Panc1 (cell line): ENCODE data around the gene DRD4. TPM values are rescaled to one million over a fixed set of nuclear protein-coding genes. Genes with fewer than 3 reads are reported as not detected.
"Not testable (repeated sequence)": the region's sequence is repeated elsewhere in the genome, so short reads cannot be mapped to it uniquely, and the experiment has no call there.

Experiments used
- ATAC-seq: fragments of 200-7000 bp; cut with Tn5 transposase; 2 replicates; pipeline ENCODE4 v1.9.1; 2020; ENCODE audit warnings: mild to moderate bottlenecking, moderate library complexity
- BruUV-seq: library from RNA; stranded (reverse); fragments of 400-500 nt; replicated peaks from 2 replicates; lab custom pipeline; 2021; lab: Mats Ljungman, UMichigan
- CTCF ChIA-PET: fragments of 300-600 bp; sonication (Branson Sonifier 250); formaldehyde crosslinking; loops from one replicate; lab custom pipeline; 2022; ENCODE audit warnings: antibody characterized with exemption; lab: Charles Lee
- POLR2A ChIA-PET: fragments of 300-600 bp; sonication (Branson Sonifier 250); formaldehyde crosslinking; loops from one replicate; lab custom pipeline; 2022; ENCODE audit warnings: antibody characterized with exemption; lab: Charles Lee
- DNase-seq: peaks from one replicate; pipeline ENCODE4 v3.0.0-alpha.2; 2010; ENCODE audit warnings: low read depth, low spot score
- H3K27ac ChIP-seq: 2 replicates; pipeline ENCODE4 v1.5.1; 2011; ENCODE audit warnings: mild to moderate bottlenecking, low read length, inconsistent platforms
- H3K27me3 ChIP-seq: fragments of 200-500 bp; sonication (Bioruptor generic); 2 replicates; pipeline ENCODE4 v1.6.0; 2014; ENCODE audit warnings: low read length, inconsistent platforms; ENCODE audit not compliant: control insufficient read depth, insufficient read depth
- H3K36me3 ChIP-seq: fragments of 200-500 bp; sonication (Bioruptor generic); 2 replicates; pipeline ENCODE4 v1.5.1; 2014; ENCODE audit warnings: inconsistent platforms, mild to moderate bottlenecking, low read length, moderate library complexity; ENCODE audit not compliant: control insufficient read depth, insufficient read depth
- H3K4me1 ChIP-seq: 2 replicates; pipeline ENCODE4 v1.5.1; 2011; ENCODE audit warnings: inconsistent platforms, mild to moderate bottlenecking, low read length, moderate library complexity; ENCODE audit not compliant: control insufficient read depth, insufficient read depth
- H3K4me3 ChIP-seq, 2 experiments: 2 replicates each; pipeline ENCODE4 v1.5.1; 2011 to 2012; ENCODE audit warnings: low read depth in 2 of 2, low read length in 2 of 2, mild to moderate bottlenecking in 2 of 2, inconsistent platforms in 1 of 2, moderate library complexity in 1 of 2
- H3K9me3 ChIP-seq: fragments of 200-500 bp; sonication (Bioruptor generic); 2 replicates; pipeline ENCODE4 v1.5.1; 2014; ENCODE audit warnings: low read depth, mild to moderate bottlenecking, inconsistent platforms, low read length, moderate library complexity; ENCODE audit not compliant: control insufficient read depth, insufficient read depth
- CTCF ChIP-seq: fragments of 450-650 bp; IDR thresholded peaks from 2 replicates; pipeline ENCODE4 v1.5.1; 2017; ENCODE audit warnings: mild to moderate bottlenecking
- POLR2AphosphoS5 ChIP-seq: IDR thresholded peaks from 2 replicates; pipeline ENCODE4 v1.6.1; 2012; ENCODE audit warnings: mild to moderate bottlenecking, low read depth, low read length, moderate library complexity
- REST ChIP-seq, 2 experiments: IDR thresholded peaks; 2 replicates each; pipeline ENCODE4 v1.6.1; 2011 to 2012; ENCODE audit warnings: low read depth in 2 of 2, control low read depth in 1 of 2, low read length in 1 of 2, mild to moderate bottlenecking in 1 of 2, moderate library complexity in 1 of 2; ENCODE audit not compliant: insufficient read depth in 1 of 2
- SIN3A ChIP-seq: IDR thresholded peaks from 2 replicates; pipeline ENCODE4 v1.6.1; 2012; ENCODE audit warnings: low read depth, mild to moderate bottlenecking, low read length, moderate library complexity, borderline replicate concordance; ENCODE audit not compliant: insufficient read depth
- TCF7L2 ChIP-seq: IDR thresholded peaks from 2 replicates; pipeline ENCODE4 v1.6.1; 2011; ENCODE audit warnings: mild to moderate bottlenecking, low read depth, low read length, inconsistent platforms
- in situ Hi-C: cut with HindIII; loops from 2 replicates; pipeline ENCODE4 v1.10.0; 2016; ENCODE audit warnings: low sequenced_read_pairs, low pct_unique_long_range_greater_than_20kb
- intact Hi-C: fragments of 100-400 bp; cut with micrococcal nuclease; formaldehyde crosslinking; loops from one replicate; pipeline ENCODE4 v1.10.0; 2022; ENCODE audit not compliant: unreplicated experiment
- total RNA-seq: library from RNA; stranded (reverse); gene quantifications from one replicate; pipeline ENCODE4 v1.2.1, GENCODE V29; 2021; ENCODE audit not compliant: unreplicated experiment

The DRD4 gene
- total RNA-seq, 1 experiment from 2014 or later = 0.95 TPM

GRCh38 chr11:645536-645935 is 8.5 kb downstream of the DRD4 start:
- POLR2A ChIA-PET = no interaction called here
- CTCF ChIA-PET = no interaction called here
- in situ Hi-C loops = no loop called here
- no peaks in the 10 kb centered on the region for H3K9me3 ChIP-seq
- intact Hi-C loops = no loop called here
- ATAC-seq = no peak
- no peak for TF ChIP-seq REST (IDR thresholded peaks at IDR 0.05; ENCODE audit: insufficient read depth in 1 of 2, low read depth in 2 of 2, low read length in 1 of 2)
- TF ChIP-seq POLR2AphosphoS5 = no peak
- TF ChIP-seq CTCF = no peak
- no peak for TF ChIP-seq TCF7L2
- TF ChIP-seq SIN3A = no peak
- no TSS peak for BruUV-seq
- H3K36me3 ChIP-seq = no peaks in the 10 kb centered on the region
- no peaks in the 10 kb centered on the region for H3K27me3 ChIP-seq
- peaks cover 20% of the 10 kb centered on the region for H3K4me1 ChIP-seq
- H3K27ac ChIP-seq = no peak overlapping the region
- no peak overlapping the region for H3K4me3 ChIP-seq
- no peak for DNase-seq

- H3K27me3 ChIP-seq = no peaks in the 10 kb centered on the region
- H3K4me3 ChIP-seq = no peak overlapping the region
- no peak for ATAC-seq
- no peak for DNase-seq
- ChIA-PET POLR2A (no interaction called here), CTCF (no interaction called here)
- no peaks in the 10 kb centered on the region for H3K36me3 ChIP-seq
- TF ChIP-seq TCF7L2 (no peak), REST (IDR thresholded peaks at IDR 0.05; ENCODE audit: insufficient read depth in 1 of 2, low read depth in 2 of 2, low read length in 1 of 2) (no peak), POLR2AphosphoS5 (no peak), CTCF (no peak), SIN3A (no peak)
- H3K4me1 ChIP-seq = peaks cover 13% of the 10 kb centered on the region
- H3K27ac ChIP-seq = no peak overlapping the region
- H3K9me3 ChIP-seq = no peaks in the 10 kb centered on the region
- BruUV-seq = TSS peak; percentile 73
- in situ Hi-C loops = no loop called here
- intact Hi-C loops = no loop called here
Measured at GRCh38 chr11:646214-646613, 9.1 kb downstream of the DRD4 start.

GRCh38 chr11:647672-648158 is 10.6 kb downstream of the DRD4 start:
- H3K27ac ChIP-seq, H3K4me3 ChIP-seq, H3K4me1 ChIP-seq, ATAC-seq, DNase-seq, CTCF ChIA-PET, intact Hi-C loops, H3K27me3 ChIP-seq, H3K36me3 ChIP-seq, H3K9me3 ChIP-seq, BruUV-seq, in situ Hi-C loops: not testable (repeated sequence)
- POLR2A ChIA-PET = interaction anchor here (0.7 kb wide), 1 partner anchor 128 kb away, joined by 3 read pairs; no protein-coding TSS in a partner anchor
